ENCODE data around the gene MACO1.
"Not testable (repeated sequence)": the region's sequence is repeated elsewhere in the genome, so short reads cannot be mapped to it uniquely, and the experiment has no call there.

Gene MACO1

GRCh38 chr1:25460020-25460419 is 29.3 kb downstream of the MACO1 start:
- no peak for DNase-seq

GRCh38 chr1:25460816-25461215 is 30.1 kb downstream of the MACO1 start:
- not testable (repeated sequence) for DNase-seq

- no peak for DNase-seq
Observed at GRCh38 chr1:25461849-25462248, 31.2 kb downstream of the MACO1 start.

- peak; percentile 75 for DNase-seq
Observed at GRCh38 chr1:25462732-25463131, 32.0 kb downstream of the MACO1 start.

GRCh38 chr1:25467193-25467592 is 36.5 kb downstream of the MACO1 start:
- DNase-seq: no peak

- no peak for DNase-seq
Observed at GRCh38 chr1:25467616-25468015, 36.9 kb downstream of the MACO1 start.

- DNase-seq: no peak
Observed at GRCh38 chr1:25468033-25468432, 37.3 kb downstream of the MACO1 start.

GRCh38 chr1:25469177-25469576 is 38.5 kb downstream of the MACO1 start:
- DNase-seq: no peak

GRCh38 chr1:25472471-25472870 is 41.8 kb downstream of the MACO1 start:
- no peak for DNase-seq

- DNase-seq: no peak
Observed at GRCh38 chr1:25473653-25474225, 43.0 kb downstream of the MACO1 start.

GRCh38 chr1:25474439-25475047 is 43.8 kb downstream of the MACO1 start:
- no peak for DNase-seq

- no peak for DNase-seq
Observed at GRCh38 chr1:25476186-25477097, 45.7 kb downstream of the MACO1 start.

GRCh38 chr1:25477448-25478034 is 46.8 kb downstream of the MACO1 start:
- DNase-seq: no peak

- DNase-seq: no peak
Observed at GRCh38 chr1:25478633-25479032, 47.9 kb downstream of the MACO1 start.

GRCh38 chr1:25481625-25482024 is 50.9 kb downstream of the MACO1 start:
- DNase-seq: no peak

GRCh38 chr1:25482211-25482610 is 51.5 kb downstream of the MACO1 start:
- DNase-seq: no peak

GRCh38 chr1:25484096-25484495 is 53.4 kb downstream of the MACO1 start:
- no peak for DNase-seq

GRCh38 chr1:25484533-25484932 is 53.8 kb downstream of the MACO1 start:
- DNase-seq: no peak

GRCh38 chr1:25485536-25486411 is 55.1 kb downstream of the MACO1 start:
- no peak for DNase-seq

- no peak for DNase-seq
Observed at GRCh38 chr1:25486602-25487001, 55.9 kb downstream of the MACO1 start.

- no peak for DNase-seq
Observed at GRCh38 chr1:25487628-25488027, 56.9 kb downstream of the MACO1 start.

- DNase-seq: no peak
Observed at GRCh38 chr1:25492323-25492722, 61.6 kb downstream of the MACO1 start.

GRCh38 chr1:25494952-25495351 is 64.3 kb downstream of the MACO1 start:
- DNase-seq: no peak

Data from NCI-H446 treated with DMSO at 0.1 percent for 48 hours (cell line).